ENCODE measurements around the gene TRAF2. TPM values are rescaled to one million over a fixed set of nuclear protein-coding genes. Genes with fewer than 3 reads are reported as not detected.

The TRAF2 gene
- total and polyA plus RNA-seq, 9 of the 15 experiments (the other 6 are each of a cell fraction or from before 2014, with no cell fraction given): 0.24 to 45.2 (median 18.0) TPM

GRCh38 chr9:136957901-136958300 lies 71.6 kb downstream of the TRAF2 start (continued):
- TF ChIP-seq ZMIZ1 (IDR thresholded peaks at IDR 0.05; ENCODE audit: low read depth in 2 of 2, low read length in 2 of 2) (no peak), ZNF134 (CRISPR knock-in tag; conservative IDR thresholded peaks at IDR 0.05) (no peak), KLF6 (CRISPR knock-in tag; IDR thresholded peaks at IDR 0.05; ENCODE audit: borderline replicate concordance) (no peak), NR0B1 (IDR thresholded peaks at IDR 0.05; ENCODE audit: partially characterized antibody) (no peak), PCBP2 (IDR thresholded peaks at IDR 0.05; ENCODE audit: low read depth, low read length, poor library complexity, severe bottlenecking) (no peak), SNAPC5 (CRISPR knock-in tag; IDR thresholded peaks at IDR 0.05) (no peak), HNRNPH1 (optimal IDR thresholded peaks at IDR 0.05; ENCODE audit: low read depth, low read length) (no peak)
